NB4 (cell line): ENCODE data around the gene CALML5.

Source experiments
- DNase-seq: peaks from one replicate; pipeline ENCODE4 v3.0.0; 2010; ENCODE audit warnings: low read depth
- H3K4me3 ChIP-seq: one replicate; pipeline ENCODE4 v1.5.1; 2011; ENCODE audit warnings: mild to moderate bottlenecking, low read depth, low read length, moderate library complexity
- CTCF ChIP-seq: IDR thresholded peaks from one replicate; pipeline ENCODE4 v1.5.1; 2012; ENCODE audit warnings: low read depth, low read length
- MYC ChIP-seq: IDR thresholded peaks from 2 replicates; pipeline ENCODE4 v1.6.1; 2011; ENCODE audit warnings: low read depth, low read length
- POLR2A ChIP-seq: IDR thresholded peaks from 2 replicates; pipeline ENCODE4 v1.6.1; 2011; ENCODE audit warnings: mild to moderate bottlenecking; ENCODE audit not compliant: insufficient read length; ENCODE audit errors: extremely low read depth
- TF ChIP-seq, protein P1 (sequence below): IDR thresholded peaks from 2 replicates; pipeline ENCODE4 v1.6.1; 2011; ENCODE audit warnings: low read depth, low read length

Gene CALML5

DNA sequence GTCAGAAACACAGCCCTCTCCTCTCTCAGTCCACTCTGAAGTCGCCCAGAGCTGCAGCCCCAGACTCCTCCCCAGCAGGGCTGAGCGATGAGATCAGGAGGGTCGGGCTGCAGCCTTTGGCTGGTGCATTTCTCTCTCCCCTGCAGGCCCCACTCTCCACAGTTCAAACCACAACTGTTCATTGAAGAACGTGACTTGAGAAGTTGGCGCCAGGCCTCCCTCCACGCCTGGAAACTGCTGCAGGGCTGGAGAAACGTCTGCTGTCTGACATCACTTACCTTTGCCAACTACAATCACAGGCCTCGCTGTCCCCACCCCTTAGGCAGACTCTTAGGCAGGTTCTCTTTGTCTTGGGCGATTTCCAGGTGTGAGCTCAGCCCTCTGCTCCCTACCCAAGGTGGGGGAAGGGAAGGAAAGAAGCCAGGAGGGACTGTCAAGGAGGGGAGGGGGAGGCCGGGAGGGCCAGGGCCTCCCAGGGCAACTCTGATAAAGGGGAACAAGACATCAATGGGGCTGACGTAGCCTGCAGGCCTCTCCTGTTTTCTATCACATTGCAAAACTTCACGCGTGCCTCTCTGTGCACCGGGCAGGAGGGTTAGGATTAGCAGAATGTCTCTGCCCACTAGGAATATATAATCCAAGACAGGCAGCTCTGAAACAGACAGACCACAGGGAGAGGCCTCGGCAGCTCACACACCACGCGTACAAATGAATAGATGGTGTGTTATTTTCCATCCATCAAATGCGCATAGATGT, 32.7 kb downstream of the CALML5 start:
- no peak for DNase-seq
- TF ChIP-seq CTCF (no peak), POLR2A (no peak), MYC (no peak)
- TF ChIP-seq, protein P1, sequence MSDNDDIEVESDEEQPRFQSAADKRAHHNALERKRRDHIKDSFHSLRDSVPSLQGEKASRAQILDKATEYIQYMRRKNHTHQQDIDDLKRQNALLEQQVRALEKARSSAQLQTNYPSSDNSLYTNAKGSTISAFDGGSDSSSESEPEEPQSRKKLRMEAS, result no peak
- H3K4me3 ChIP-seq, result no peak overlapping the region

- TF ChIP-seq POLR2A (no peak), MYC (no peak), CTCF (no peak)
- TF ChIP-seq, protein P1, result no peak
- no peak for DNase-seq
- no peak overlapping the region for H3K4me3 ChIP-seq
These were observed 33.4 kb downstream of the CALML5 start for GRCh38 chr10:5465976-5466450.

DNA sequence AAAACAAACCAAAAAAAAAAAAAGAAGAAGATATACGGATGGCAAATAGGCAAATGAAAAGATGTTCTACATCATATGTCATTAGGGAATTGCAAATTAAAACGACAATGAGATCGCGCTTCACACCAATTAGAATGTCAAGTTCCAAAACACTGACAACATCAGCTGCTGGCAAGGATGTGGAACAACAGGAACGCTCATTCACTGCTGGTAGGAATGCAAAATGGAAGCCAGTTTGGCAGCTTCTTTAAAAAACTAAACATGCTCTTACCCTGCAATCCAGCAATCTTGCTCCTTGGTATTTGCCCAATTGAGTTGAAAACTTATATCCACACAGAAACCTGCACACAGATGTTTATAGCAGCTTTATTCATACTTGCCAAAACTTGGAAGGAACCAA, 34.8 kb downstream of the CALML5 start:
- DNase-seq, result no peak
- TF ChIP-seq MYC (no peak), CTCF (no peak), POLR2A (no peak)
- TF ChIP-seq, protein P1, result no peak
- no peak overlapping the region for H3K4me3 ChIP-seq

- TF ChIP-seq, protein P1, result no peak
- TF ChIP-seq POLR2A (no peak), MYC (no peak), CTCF (no peak)
- DNase-seq, result no peak
- no peak overlapping the region for H3K4me3 ChIP-seq
These were observed 36.5 kb downstream of the CALML5 start for GRCh38 chr10:5462841-5463293.

DNA sequence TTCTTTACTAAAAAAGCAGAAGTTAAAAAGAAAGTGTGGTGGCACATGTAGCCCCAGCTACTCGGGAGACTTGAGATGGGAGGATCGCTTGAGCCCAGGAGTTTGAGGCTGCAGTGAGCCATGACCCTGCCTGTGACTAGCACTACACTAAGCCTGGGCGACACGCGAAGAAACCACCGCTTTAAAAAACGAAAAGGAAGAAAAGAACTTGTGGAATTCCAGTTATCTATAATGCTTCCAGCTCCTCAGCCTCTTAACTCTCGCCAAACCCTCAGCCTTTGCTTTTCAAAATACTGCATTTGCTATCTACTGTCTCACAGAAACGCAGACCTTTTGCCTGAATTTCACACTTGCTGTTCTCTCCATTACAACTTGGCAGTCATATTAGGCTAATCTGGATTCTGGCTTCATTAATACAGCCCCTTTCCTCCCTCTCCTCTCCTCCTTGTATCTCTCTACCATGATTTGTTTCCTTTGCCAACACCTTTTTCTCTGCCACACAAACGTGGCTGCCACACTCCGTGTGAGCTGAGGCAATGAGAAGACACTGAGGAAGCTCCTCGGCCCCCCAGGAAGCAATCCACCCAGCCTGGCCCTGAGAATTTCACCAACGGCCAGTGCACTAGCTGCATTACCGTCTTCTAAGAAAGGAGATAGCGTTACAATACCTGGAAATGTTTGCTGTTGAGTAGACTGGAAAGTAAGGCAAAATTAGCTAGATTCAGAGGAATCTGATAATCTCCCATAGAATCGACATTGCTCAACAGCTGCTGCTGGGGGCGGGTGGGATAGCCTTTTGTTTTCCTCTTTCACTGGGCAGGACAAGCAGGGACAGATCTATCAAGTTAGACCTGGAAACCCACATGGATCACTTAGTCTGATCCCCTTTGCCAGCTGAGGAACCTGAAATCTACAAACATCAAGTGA, 37.2 kb downstream of the CALML5 start:
- no peak overlapping the region for H3K4me3 ChIP-seq
- DNase-seq, result peak; percentile 61
- TF ChIP-seq POLR2A, result no peak
- no peak for TF ChIP-seq CTCF
- TF ChIP-seq, protein P1, result 0 out of 2 replicates have a peak, but pooled peaks have one; percentile 28
- peak; percentile 62 for TF ChIP-seq MYC
